Peyer's patch (tissue), 4 donors: ENCODE measurements around the gene PLEKHH1. TPM values are rescaled to one million over a fixed set of nuclear protein-coding genes. Genes with fewer than 3 reads are reported as not detected.
A peak's percentile ranks its signal among the peaks of the same experiment; 100 is the strongest.

Source experiments
- DNase-seq, 3 donors: peaks; one replicate each; pipeline ENCODE4 v3.0.0-alpha.2; 2017 to 2019
- H3K27ac ChIP-seq, 4 donors: fragments of 200-600 bp; sonication (generic); one replicate each; pipeline ENCODE4 v1.5.1; 2016 to 2019
- H3K27me3 ChIP-seq, 2 donors: fragments of 200-600 bp; sonication (generic); one replicate each; pipeline ENCODE4 v1.5.1; 2019
- H3K36me3 ChIP-seq, 3 donors: fragments of 200-600 bp; sonication (generic); one replicate each; pipeline ENCODE4 v1.5.1; 2016 to 2019
- H3K4me1 ChIP-seq, 4 donors: fragments of 200-600 bp; sonication (generic); one replicate each; pipeline ENCODE4 v1.5.1; 2016 to 2019
- H3K4me3 ChIP-seq, 4 donors: fragments of 200-600 bp; sonication (generic); 1 replicate in 3 of 4; 2 replicates in 1 of 4; pipeline ENCODE4 v1.5.1; 2016 to 2019; ENCODE audit warnings: mild to moderate bottlenecking in 1 of 4
- H3K9me3 ChIP-seq, 4 donors: fragments of 200-600 bp; sonication (generic); one replicate each; pipeline ENCODE4 v1.5.1; 2016 to 2019; ENCODE audit warnings: mild to moderate bottlenecking in 1 of 4
- CTCF ChIP-seq, 6 experiments: fragments of 450-650 bp in 4 of 6; fragments of 200-600 bp in 2 of 6; sonication (generic) in 1 of 6; IDR thresholded peaks; one replicate each; pipeline ENCODE4 v1.5.1; 2017 to 2019; ENCODE audit warnings: antibody characterized with exemption in 6 of 6, mild to moderate bottlenecking in 3 of 6, moderate library complexity in 1 of 6
- POLR2A ChIP-seq, 2 donors: fragments of 450-650 bp; IDR thresholded peaks; one replicate each; pipeline ENCODE4 v1.5.1; 2017; ENCODE audit warnings: antibody characterized with exemption in 2 of 2, mild to moderate bottlenecking in 2 of 2, moderate library complexity in 2 of 2
- total RNA-seq, 4 donors: library from RNA; depleted of rRNA; stranded (reverse); fragments of >200 nt; gene quantifications; one replicate each; pipeline ENCODE4 v1.1.0, GENCODE V29; 2016

The PLEKHH1 gene
- total RNA-seq, 4 donors from 2014 or later, result 68.5 to 142 (median 92.0) TPM

- Histone ChIP-seq H3K27me3 (no peaks in the 10 kb centered on the region), H3K4me3 (no peak overlapping the region), H3K4me1 (peaks cover 0 to 7% (median 0%) of the 10 kb centered on the region in 4 donors), H3K36me3 (peaks cover 0 to 21% (median 0%) of the 10 kb centered on the region in 3 donors), H3K9me3 (no peaks in the 10 kb centered on the region), H3K27ac (no peak overlapping the region)
- TF ChIP-seq POLR2A (IDR thresholded peaks at IDR 0.05) (no peak), CTCF (IDR thresholded peaks at IDR 0.05) (no peak)
- DNase-seq, result peak in 2 of 3 donors; percentile 36 to 41
Observed at GRCh38 chr14:67569011-67569650, 36.0 kb downstream of the PLEKHH1 start.

- peak in 1 of 3 donors; percentile 25 for DNase-seq
- Histone ChIP-seq H3K36me3 (peaks cover 0 to 21% (median 0%) of the 10 kb centered on the region in 3 donors), H3K4me3 (no peak overlapping the region), H3K27ac (no peak overlapping the region), H3K9me3 (no peaks in the 10 kb centered on the region), H3K27me3 (no peaks in the 10 kb centered on the region), H3K4me1 (peaks cover 0 to 7% (median 0%) of the 10 kb centered on the region in 4 donors)
- TF ChIP-seq CTCF (IDR thresholded peaks at IDR 0.05), result no peak
- no peak for TF ChIP-seq POLR2A (IDR thresholded peaks at IDR 0.05)
Observed at GRCh38 chr14:67569651-67570290, 36.7 kb downstream of the PLEKHH1 start.

GRCh38 chr14:67570453-67570852 is 37.4 kb downstream of the PLEKHH1 start:
- no peak overlapping the region for H3K4me3 ChIP-seq
- no peak for DNase-seq
- no peaks in the 10 kb centered on the region for H3K9me3 ChIP-seq
- H3K4me1 ChIP-seq, result peaks cover 0 to 7% (median 0%) of the 10 kb centered on the region in 4 donors
- TF ChIP-seq POLR2A (IDR thresholded peaks at IDR 0.05), result no peak
- no peak for TF ChIP-seq CTCF (IDR thresholded peaks at IDR 0.05)
- H3K27me3 ChIP-seq, result no peaks in the 10 kb centered on the region
- H3K27ac ChIP-seq, result no peak overlapping the region
- peaks cover 0 to 21% (median 0%) of the 10 kb centered on the region in 3 donors for H3K36me3 ChIP-seq

GRCh38 chr14:67571275-67571990 is 38.3 kb downstream of the PLEKHH1 start:
- Histone ChIP-seq H3K36me3 (peaks cover 0 to 15% (median 0%) of the 10 kb centered on the region in 3 donors), H3K4me3 (no peak overlapping the region), H3K9me3 (no peaks in the 10 kb centered on the region), H3K27ac (no peak overlapping the region), H3K4me1 (peaks cover 0 to 7% (median 0%) of the 10 kb centered on the region in 4 donors), H3K27me3 (no peaks in the 10 kb centered on the region)
- TF ChIP-seq CTCF (IDR thresholded peaks at IDR 0.05), result peak; percentile 65 to 83 (median 80)
- TF ChIP-seq POLR2A (IDR thresholded peaks at IDR 0.05), result no peak
- DNase-seq, result peak; percentile 66 to 87 (median 77)

- Histone ChIP-seq H3K9me3 (no peaks in the 10 kb centered on the region), H3K36me3 (peaks cover 0 to 15% (median 0%) of the 10 kb centered on the region in 3 donors), H3K4me1 (peaks cover 0 to 7% (median 0%) of the 10 kb centered on the region in 4 donors), H3K27me3 (no peaks in the 10 kb centered on the region), H3K27ac (no peak overlapping the region), H3K4me3 (no peak overlapping the region)
- no peak for DNase-seq
- TF ChIP-seq CTCF (IDR thresholded peaks at IDR 0.05), result no peak
- TF ChIP-seq POLR2A (IDR thresholded peaks at IDR 0.05), result no peak
Observed at GRCh38 chr14:67571991-67572323, 38.9 kb downstream of the PLEKHH1 start.
